GM19455 (cell line): ENCODE results near the gene GTF2E1.
"Not testable (repeated sequence)": the region's sequence is repeated elsewhere in the genome, so short reads cannot be mapped to it uniquely, and the experiment has no call there.

Experiments
- ATAC-seq: cut with Tn5 transposase; IDR thresholded peaks from one replicate; pipeline ENCODE4 v1.9.1; 2021; ENCODE audit not compliant: unreplicated experiment

The GTF2E1 gene

GRCh38 chr3:120753810-120754209 lies 11.3 kb downstream of the GTF2E1 start:
- no peak for ATAC-seq

GRCh38 chr3:120756061-120756460 lies 13.5 kb downstream of the GTF2E1 start:
- no peak for ATAC-seq

- not testable (repeated sequence) for ATAC-seq
Measured at GRCh38 chr3:120758551-120758950, 16.0 kb downstream of the GTF2E1 start.

- ATAC-seq: no peak
Measured at GRCh38 chr3:120762615-120763014, 20.1 kb downstream of the GTF2E1 start.

GRCh38 chr3:120763601-120764000 lies 21.1 kb downstream of the GTF2E1 start:
- no peak for ATAC-seq

GRCh38 chr3:120764206-120764605 lies 21.7 kb downstream of the GTF2E1 start:
- no peak for ATAC-seq

GRCh38 chr3:120765830-120766493 lies 23.4 kb downstream of the GTF2E1 start:
- peak; percentile 75 for ATAC-seq

GRCh38 chr3:120766576-120766975 lies 24.0 kb downstream of the GTF2E1 start:
- no peak for ATAC-seq

- ATAC-seq: no peak
Measured at GRCh38 chr3:120767106-120767505, 24.6 kb downstream of the GTF2E1 start.

GRCh38 chr3:120769436-120769835 lies 26.9 kb downstream of the GTF2E1 start:
- no peak for ATAC-seq

GRCh38 chr3:120770891-120771290 lies 28.3 kb downstream of the GTF2E1 start:
- no peak for ATAC-seq

- no peak for ATAC-seq
Measured at GRCh38 chr3:120772081-120772480, 29.5 kb downstream of the GTF2E1 start.

GRCh38 chr3:120773932-120774331 lies 31.4 kb downstream of the GTF2E1 start:
- no peak for ATAC-seq

- no peak for ATAC-seq
Measured at GRCh38 chr3:120775411-120775810, 32.9 kb downstream of the GTF2E1 start.

GRCh38 chr3:120778776-120779175 lies 36.2 kb downstream of the GTF2E1 start:
- no peak for ATAC-seq

- peak; percentile 91 for ATAC-seq
Measured at GRCh38 chr3:120780977-120781376, 38.4 kb downstream of the GTF2E1 start.

- peak; percentile 71 for ATAC-seq
Measured at GRCh38 chr3:120785832-120786231, 43.3 kb downstream of the GTF2E1 start.

GRCh38 chr3:120791010-120791409 lies 48.5 kb downstream of the GTF2E1 start:
- no peak for ATAC-seq

- ATAC-seq: no peak
Measured at GRCh38 chr3:120791913-120792312, 49.4 kb downstream of the GTF2E1 start.

- ATAC-seq: no peak
Measured at GRCh38 chr3:120793601-120794000, 51.1 kb downstream of the GTF2E1 start.

GRCh38 chr3:120795017-120795648 lies 52.6 kb downstream of the GTF2E1 start:
- peak; percentile 96 for ATAC-seq

- no peak for ATAC-seq
Measured at GRCh38 chr3:120795959-120796358, 53.4 kb downstream of the GTF2E1 start.

GRCh38 chr3:120796976-120797375 lies 54.4 kb downstream of the GTF2E1 start:
- no peak for ATAC-seq
